Subcutaneous adipose tissue (tissue), 4 donors: ENCODE data around the gene KCTD3. TPM values are rescaled to one million over a fixed set of nuclear protein-coding genes. Genes with fewer than 3 reads are reported as not detected.

ENCODE experiments used
- CTCF ChIP-seq: fragments of 450-650 bp; IDR thresholded peaks from one replicate; pipeline ENCODE4 v1.5.1; 2016; ENCODE audit warnings: low read depth, mild to moderate bottlenecking, control low read depth, antibody characterized with exemption, moderate library complexity
- total RNA-seq, 4 donors: library from RNA; depleted of rRNA; stranded (reverse); fragments of >200 nt; gene quantifications; one replicate each; pipeline ENCODE4 v1.1.0, GENCODE V29; 2016

The KCTD3 gene
- total RNA-seq, 4 donors from 2014 or later = 56.1 to 79.2 (median 65.1) TPM

- TF ChIP-seq CTCF = no peak
Measured at GRCh38 chr1:215543191-215543606, 23.9 kb upstream of the KCTD3 start.

- no peak for TF ChIP-seq CTCF
Measured at GRCh38 chr1:215543806-215544205, 23.3 kb upstream of the KCTD3 start.

- no peak for TF ChIP-seq CTCF
Measured at GRCh38 chr1:215544566-215544965, 22.5 kb upstream of the KCTD3 start.

- no peak for TF ChIP-seq CTCF
Measured at GRCh38 chr1:215545096-215545495, 22.0 kb upstream of the KCTD3 start.

- no peak for TF ChIP-seq CTCF
Measured at GRCh38 chr1:215547011-215547410, 20.1 kb upstream of the KCTD3 start.

- TF ChIP-seq CTCF = no peak
Measured at GRCh38 chr1:215551806-215552205, 15.3 kb upstream of the KCTD3 start.

GRCh38 chr1:215554865-215555264 is 12.2 kb upstream of the KCTD3 start:
- no peak for TF ChIP-seq CTCF
